HepG2 (cell line): ENCODE results near the gene DENND2D.

Experiments
- FOXK2 ChIP-seq: fragments of 450-650 bp; IDR thresholded peaks from 2 replicates; pipeline ENCODE4 v1.6.1; 2016
- NR2F2 ChIP-seq: IDR thresholded peaks from 2 replicates; pipeline ENCODE4 v1.6.1; 2012; ENCODE audit warnings: low read depth, inconsistent platforms, borderline replicate concordance
- PCBP2 ChIP-seq: fragments of 200-400 bp; formaldehyde crosslinking; optimal IDR thresholded peaks from 2 replicates; pipeline ENCODE3; 2018; ENCODE audit warnings: low read length, low read depth; ENCODE audit not compliant: poor library complexity, severe bottlenecking
- POLR2A ChIP-seq, 2 experiments: IDR thresholded peaks; 2 replicates each; pipeline ENCODE4 v1.6.1; 2011; ENCODE audit warnings: low read depth in 2 of 2, low read length in 2 of 2, mild to moderate bottlenecking in 1 of 2, moderate library complexity in 1 of 2; ENCODE audit not compliant: insufficient read depth in 1 of 2

DNA sequence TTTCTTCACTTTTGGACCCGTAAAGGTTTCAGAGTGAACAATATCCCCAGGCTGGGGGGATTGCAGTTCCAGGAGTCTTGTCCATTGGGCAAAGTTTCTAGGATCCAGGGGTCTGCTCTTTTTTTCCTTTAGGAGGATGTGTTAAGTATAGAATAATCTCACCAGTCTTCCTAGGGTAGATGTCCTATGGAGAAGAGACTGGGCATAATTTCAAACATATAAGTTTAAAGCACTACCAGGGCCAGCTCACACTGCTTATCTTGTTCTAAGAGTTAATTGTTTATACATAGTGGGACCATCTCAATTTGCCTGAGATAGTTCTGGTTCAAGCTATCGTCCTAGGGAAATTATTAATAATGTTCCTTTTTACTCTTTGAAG lies 28.3 kb upstream of the DENND2D start:
- TF ChIP-seq FOXK2 (no peak), NR2F2 (no peak), POLR2A (IDR thresholded peaks at IDR 0.05; ENCODE audit: insufficient read depth in 1 of 2, low read depth in 2 of 2, low read length in 2 of 2) (no peak), PCBP2 (no peak)
